Measurements from ENCODE around the gene DLL4.

The DLL4 gene

DNA sequence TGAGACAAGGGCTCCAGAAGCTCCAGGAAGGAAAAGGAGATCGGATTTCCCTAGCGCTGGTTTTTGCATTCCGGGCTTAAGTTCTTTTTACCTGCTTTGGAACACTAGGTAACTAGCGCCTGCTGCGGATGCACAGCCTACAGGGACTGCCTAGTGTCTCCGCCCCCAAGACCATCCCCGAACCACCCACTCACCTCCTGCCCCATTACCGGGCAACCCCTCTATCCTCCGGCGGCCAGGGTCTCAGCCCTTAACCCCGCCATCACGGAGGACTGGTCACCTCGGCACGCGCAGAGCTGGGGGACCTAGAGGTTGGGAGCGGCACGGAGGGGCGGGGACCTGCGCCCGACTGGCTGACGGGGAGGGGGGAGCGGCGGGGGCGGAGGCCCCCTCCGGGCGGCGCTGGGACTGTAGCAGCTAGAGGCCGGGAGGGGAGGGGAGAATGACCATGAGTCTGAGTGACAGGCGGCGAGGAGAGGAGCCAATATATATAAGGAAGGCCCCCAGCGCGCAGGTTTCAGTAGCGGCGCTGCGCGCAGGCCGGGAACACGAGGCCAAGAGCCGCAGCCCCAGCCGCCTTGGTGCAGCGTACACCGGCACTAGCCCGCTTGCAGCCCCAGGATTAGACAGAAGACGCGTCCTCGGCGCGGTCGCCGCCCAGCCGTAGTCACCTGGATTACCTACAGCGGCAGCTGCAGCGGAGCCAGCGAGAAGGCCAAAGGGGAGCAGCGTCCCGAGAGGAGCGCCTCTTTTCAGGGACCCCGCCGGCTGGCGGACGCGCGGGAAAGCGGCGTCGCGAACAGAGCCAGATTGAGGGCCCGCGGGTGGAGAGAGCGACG is at the start of gene DLL4:
Gene DLL4, plus strand, starts transcription at position 520 of the 839 bp plus-strand sequence. CDS start 329 bp downstream, outside the sequence.
- DNase-seq: peak; percentile 46

DNA sequence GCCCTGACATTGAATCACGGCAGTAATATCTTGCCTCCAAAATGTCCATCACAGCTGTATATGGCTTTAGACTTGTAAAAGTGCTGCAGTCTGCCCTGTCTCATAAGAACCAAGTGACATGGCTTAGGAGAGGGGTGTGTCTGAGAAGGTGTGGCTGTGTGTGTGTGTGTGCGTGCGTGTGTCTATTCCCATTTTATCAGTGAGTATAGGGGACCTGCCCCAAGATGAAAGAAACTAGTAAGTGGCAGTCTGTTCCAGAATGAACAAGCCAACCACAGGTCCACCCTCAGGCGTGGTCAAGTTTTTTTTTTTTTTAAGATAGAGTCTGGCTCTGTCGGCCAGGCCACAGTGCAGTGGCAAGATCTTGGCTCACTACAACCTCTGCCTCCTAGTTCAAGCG is 49.5 kb upstream of the DLL4 start:
- no peak for DNase-seq

DNA sequence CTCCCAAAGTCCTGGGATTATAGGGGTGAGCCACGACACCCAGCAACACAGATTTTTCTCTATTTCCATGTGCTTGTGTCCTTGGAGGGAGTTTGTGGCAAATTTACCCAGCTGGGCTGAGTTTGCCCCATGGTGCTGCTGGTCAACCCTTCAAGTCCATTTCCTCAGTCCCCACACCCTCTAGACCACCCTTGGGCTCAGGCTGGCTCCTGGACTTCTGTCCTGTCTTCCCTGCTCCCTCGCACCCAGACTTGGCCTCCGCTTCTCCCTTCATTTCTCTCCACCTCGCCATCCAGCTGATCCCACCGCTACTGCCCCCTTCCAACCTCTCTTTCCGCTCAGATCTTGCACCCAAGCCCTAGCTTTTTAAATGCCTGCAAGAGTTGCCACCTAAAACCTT is 47.8 kb upstream of the DLL4 start:
- no peak for DNase-seq

DNA sequence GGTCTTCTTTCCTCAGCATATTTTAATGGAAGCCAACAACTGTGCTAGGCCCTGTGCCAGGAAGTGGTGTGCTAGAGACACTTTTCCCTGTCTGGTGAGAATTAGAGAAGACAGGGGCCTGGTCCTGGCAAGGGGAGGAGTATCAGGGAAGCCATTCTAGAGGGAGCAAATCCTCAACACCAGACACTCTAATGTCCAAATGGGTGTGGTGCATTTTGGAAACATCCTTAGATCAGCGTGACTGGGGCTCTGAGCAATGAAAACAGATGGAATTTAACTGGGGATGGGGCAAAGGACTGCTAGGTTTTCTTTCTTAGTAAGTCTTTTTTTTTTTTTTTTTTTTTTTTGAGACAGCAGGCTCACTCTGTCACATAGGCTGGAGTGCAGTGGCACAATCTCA is 42.6 kb upstream of the DLL4 start:
- DNase-seq: no peak

DNA sequence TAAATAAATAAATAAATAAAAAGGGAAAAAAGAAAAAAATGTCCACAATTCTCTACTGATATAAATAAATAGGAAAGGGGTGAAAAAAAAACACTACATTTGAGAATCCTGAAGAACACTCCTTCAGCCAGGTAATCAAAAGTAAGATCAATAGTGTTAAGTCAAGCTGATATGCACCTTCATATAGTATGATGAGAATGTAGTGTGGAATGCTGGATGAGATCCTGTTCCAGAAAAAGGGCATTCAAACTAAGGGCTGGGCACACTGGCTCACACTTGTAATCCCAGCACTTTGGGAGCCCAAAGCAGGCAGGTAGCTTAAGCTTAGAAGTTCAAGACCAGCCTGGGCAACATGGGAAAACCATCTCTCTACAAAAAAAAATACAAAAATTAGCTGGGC is 40.0 kb upstream of the DLL4 start:
- no peak for DNase-seq

DNA sequence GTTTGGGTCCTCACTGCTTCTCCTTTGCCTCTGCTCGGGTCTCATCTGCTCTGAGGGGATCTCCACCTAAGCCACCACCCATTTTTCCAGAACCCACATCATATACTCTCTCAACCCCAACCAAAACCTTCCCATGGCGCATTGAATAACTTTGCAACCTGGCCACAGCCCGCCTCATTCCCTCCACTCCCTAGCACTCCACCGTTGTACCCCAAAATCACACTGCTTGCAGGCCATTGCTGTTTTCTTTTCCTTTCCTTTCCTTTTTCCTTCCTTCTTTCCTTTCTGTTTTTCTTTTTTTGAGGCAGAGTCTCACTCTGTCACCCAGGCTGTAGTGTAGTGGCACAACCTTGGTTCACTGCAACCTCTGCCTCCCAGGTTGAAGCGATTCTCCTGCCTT is 38.0 kb upstream of the DLL4 start:
- no peak for DNase-seq

DNA sequence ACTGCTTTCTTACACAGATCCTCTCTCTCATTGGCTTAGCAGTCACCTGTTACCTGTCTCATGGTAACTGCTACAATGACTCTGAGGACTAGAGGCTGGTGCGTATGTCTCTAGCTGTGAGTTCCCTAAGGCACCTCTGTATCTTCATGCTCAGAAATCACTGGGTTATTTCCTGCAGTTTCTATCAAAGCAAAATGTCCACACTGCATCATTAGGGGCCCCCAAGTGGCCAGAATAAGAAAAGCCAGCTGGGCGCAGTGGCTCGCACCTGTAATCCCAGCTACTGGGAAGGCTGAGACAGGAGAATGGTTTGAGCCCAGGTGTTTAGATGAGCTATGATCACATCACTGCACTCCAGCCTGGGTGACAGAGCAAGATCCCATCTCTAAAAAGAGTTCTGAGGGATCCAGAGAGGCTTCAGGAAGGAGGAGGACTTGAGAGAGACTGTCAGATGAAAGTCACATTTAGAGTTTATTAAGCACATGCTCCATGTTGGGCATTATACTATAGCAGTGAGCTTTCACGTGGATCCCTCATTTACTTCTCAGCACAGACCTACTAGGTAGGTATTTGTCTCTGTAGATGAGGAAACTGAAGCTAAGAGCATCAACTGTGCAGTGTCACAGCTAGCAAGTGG is 37.2 kb upstream of the DLL4 start:
- DNase-seq: peak; percentile 31

DNA sequence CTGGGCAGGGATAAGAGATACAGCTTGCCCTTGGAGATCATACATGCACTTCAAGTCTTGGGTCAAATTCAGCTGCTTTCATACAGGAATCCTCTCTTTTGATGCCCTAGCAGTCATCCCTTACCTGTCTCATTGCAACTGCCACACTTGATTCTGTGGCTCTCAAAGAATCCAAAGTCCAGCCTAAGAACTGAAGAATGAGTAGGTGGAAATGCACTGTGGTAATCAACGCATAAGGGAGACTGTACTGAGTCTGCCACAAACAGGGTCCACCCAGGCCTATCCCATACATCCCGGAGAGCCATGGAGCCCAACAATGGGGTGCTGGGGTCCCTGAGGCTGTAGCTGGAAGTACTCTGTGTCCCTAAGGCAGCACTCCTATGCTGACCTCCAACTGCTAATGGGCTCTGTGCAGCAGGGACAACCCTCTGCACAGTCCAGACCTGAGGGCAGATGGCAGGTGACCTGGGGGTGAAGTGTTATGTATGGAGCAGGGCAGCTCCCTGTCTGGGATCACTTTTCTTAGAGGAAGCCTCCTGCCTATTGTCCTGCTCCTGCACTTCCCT is 36.6 kb upstream of the DLL4 start:
- DNase-seq: no peak

DNA sequence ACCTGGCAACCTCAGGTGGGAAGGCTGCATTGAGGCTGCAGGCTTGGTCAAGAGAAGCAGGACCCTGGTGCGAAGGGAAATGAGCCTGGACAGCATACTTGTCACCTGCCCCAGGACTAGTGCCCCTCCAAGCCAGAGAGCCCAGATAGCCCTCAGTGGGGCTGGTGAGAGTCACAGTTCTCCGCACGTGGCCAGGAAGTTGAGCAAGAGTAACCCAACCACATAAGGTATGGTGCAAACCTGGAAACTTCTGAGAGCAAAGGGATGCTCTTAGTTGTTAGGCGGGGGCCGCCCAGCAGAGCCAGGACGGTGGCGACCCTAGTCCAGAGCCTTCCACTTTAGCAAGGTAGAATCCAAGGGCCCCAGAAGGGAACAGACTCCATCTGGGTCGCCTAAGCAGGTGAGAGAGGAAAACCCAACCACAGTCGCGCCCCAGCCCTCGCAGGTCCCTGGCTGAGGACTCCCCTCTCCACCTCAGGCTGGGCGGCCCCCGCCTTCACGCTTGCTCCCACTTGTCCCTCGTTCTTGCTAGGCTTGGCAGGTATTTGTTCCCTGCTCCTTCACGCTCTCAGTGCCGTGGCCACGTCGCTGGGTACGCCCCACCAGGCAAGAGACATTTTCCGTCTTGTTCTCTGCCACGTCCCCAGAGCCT is 36.0 kb upstream of the DLL4 start:
- no peak for DNase-seq

DNA sequence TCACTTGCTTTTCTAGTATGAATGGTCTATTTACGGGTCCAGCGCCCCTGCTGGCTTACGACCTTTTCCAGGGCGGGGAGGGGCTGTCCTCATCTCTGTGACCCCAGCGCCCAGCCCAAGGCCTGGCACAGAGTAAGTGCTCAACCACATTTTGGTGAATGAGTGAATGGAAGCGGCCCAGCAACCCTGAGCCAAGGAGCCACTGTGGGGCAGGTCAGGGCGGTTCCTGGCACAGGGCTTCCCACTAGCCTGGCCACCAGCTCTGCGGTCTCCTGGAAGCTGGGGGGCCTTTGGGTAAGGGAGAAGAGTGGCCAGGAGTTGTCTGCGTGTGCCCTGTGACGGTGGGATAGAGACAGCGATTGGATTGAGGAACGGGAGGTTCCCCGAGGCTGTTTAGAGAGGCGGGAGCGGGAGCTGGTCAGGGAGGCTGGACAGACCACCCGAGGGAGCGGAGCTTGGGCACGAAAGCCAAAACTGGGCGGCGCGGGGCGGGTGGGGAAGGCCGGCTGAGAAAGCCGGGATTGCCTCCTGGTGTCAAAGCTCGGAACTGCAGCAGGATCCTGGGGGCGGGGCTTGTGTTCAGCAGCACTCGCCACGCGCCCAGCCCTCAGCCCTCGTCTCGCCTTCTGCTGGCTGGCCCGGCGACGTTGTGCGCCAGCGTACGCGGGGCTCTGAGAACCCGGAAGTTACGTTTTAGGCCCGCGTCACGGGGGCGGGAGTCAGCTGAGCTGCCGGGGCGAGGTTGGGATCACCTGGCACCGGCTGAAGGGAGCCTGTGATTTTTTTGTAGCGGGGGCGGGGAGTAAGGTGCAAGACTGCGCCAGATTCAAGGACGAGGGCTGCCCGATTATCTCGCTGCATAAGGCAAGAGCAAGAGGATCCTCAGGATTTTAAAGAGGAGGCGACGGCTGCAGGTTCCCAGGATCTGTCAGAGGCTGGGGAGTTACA is 35.1 kb upstream of the DLL4 start, which contains the start of gene VPS18:
Gene VPS18, plus strand, starts transcription at position 718 of the 948 bp plus-strand sequence. CDS start 319 bp downstream, outside the sequence.
- DNase-seq: peak; percentile 99

DNA sequence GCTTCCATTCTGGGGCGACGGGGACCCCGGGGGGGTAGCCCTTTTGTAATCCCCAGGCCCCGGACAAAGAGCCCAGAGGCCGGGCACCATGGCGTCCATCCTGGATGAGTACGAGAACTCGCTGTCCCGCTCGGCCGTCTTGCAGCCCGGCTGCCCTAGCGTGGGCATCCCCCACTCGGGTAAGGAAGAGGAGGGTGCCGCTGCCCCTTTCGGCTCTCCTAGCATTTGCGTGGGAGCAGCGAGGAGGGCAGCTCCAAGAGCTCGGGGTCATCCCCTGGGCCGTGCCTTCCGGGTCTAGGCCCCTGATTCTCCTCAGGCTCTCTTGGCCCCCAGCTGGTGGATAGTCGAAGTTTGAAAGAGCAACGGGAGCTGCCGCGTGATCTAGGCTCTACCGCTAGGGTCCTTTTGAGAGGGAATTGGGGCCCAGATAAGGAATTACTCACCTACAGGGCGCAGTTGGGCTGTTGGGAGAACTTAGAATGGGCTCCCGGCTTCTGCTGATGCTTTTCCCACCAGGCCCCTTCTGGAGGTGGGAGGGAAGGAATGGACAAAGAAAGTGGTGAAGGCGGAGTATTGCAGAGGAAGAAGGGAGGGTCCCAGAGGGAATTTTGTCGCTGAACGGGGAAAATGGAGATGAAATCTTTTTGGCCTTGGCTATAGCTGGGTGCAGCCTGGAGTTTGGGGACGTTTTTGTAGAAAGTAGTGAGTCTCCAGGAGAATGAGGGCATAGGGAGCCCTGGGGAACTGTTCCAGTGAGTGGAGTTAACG is 34.3 kb upstream of the DLL4 start:
- DNase-seq: peak; percentile 56

DNA sequence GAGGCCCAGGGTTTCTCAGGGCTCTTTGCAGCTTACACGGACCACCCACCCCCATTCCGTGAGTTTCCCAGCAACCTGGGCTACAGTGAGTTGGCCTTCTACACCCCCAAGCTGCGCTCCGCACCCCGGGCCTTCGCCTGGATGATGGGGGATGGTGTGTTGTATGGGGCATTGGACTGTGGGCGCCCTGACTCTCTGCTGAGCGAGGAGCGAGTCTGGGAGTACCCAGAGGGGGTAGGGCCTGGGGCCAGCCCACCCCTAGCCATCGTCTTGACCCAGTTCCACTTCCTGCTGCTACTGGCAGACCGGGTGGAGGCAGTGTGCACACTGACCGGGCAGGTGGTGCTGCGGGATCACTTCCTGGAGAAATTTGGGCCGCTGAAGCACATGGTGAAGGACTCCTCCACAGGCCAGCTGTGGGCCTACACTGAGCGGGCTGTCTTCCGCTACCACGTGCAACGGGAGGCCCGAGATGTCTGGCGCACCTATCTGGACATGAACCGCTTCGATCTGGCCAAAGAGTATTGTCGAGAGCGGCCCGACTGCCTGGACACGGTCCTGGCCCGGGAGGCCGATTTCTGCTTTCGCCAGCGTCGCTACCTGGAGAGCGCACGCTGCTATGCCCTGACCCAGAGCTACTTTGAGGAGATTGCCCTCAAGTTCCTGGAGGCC is 29.5 kb upstream of the DLL4 start:
- no peak for DNase-seq

DNA sequence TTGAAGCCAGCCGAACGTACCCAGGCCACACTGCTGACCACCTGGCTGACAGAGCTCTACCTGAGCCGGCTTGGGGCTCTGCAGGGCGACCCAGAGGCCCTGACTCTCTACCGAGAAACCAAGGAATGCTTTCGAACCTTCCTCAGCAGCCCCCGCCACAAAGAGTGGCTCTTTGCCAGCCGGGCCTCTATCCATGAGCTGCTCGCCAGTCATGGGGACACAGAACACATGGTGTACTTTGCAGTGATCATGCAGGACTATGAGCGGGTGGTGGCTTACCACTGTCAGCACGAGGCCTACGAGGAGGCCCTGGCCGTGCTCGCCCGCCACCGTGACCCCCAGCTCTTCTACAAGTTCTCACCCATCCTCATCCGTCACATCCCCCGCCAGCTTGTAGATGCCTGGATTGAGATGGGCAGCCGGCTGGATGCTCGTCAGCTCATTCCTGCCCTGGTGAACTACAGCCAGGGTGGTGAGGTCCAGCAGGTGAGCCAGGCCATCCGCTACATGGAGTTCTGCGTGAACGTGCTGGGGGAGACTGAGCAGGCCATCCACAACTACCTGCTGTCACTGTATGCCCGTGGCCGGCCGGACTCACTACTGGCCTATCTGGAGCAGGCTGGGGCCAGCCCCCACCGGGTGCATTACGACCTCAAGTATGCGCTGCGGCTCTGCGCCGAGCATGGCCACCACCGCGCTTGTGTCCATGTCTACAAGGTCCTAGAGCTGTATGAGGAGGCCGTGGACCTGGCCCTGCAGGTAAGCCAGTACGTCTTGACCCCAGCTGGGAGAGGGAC is 28.7 kb upstream of the DLL4 start:
- no peak for DNase-seq

DNA sequence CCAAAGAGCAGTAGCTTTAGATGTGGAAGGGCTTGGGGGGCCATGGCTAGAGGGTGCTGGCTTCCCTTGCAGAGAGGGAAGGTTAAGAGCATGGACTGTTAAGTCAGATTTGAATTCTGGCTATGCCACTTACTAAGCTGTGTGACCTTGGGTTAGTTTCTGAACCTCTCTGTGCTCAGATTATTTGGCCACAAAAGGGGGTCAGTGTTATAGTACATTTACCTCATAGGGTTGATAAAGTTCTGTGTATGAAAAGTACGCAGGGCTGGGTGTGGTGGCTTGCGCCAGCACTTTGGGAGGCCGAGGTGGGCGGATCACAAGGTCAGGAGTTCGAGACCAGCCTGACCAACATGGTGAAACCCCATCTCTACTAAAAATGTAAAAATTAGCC is 28.1 kb upstream of the DLL4 start:
- DNase-seq: no peak

DNA sequence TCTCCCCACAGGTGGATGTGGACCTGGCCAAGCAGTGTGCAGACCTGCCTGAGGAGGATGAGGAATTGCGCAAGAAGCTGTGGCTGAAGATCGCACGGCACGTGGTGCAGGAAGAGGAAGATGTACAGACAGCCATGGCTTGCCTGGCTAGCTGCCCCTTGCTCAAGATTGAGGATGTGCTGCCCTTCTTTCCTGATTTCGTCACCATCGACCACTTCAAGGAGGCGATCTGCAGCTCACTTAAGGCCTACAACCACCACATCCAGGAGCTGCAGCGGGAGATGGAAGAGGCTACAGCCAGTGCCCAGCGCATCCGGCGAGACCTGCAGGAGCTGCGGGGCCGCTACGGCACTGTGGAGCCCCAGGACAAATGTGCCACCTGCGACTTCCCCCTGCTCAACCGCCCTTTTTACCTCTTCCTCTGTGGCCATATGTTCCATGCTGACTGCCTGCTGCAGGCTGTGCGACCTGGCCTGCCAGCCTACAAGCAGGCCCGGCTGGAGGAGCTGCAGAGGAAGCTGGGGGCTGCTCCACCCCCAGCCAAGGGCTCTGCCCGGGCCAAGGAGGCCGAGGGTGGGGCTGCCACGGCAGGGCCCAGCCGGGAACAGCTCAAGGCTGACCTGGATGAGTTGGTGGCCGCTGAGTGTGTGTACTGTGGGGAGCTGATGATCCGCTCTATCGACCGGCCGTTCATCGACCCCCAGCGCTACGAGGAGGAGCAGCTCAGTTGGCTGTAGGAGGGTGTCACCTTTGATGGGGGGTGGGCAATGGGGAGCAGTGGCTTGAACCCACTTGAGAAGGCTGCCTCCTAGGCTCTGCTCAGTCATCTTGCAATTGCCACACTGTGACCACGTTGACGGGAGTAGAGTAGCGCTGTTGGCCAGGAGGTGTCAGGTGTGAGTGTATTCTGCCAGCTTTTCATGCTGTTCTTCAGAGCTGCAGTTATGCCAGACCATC is 26.3 kb upstream of the DLL4 start:
- DNase-seq: no peak

DNA sequence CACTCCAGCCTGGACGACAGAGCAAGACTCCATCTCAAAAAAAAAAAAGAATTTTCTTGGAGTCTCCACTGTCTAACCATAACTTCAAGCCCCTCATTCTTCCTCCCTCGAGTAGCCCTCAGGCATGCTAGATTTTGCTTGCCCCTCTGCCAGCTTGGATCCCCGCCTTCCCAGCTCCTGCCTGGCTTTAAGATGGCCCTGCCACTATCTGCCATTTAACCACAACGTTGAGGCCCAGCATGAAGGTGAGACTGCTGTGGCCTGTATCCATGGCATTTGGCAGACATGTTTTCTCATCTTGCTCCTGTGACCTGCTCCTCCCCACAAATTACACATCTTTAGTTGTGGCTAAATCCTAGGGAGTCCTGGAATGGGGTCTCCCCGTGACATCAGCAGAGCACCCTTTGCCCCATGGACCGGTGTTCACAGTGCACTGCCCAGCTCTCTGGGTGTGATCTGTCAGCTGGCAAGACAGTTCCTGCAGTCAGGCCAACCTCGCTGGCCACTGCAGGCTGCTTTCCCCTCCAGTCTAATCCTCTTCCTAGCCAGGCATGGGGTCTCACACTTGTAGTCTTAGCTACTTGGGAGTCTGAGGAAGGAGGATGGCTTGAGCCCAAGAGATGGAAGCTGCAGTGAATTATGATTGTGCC is 24.5 kb upstream of the DLL4 start:
- no peak for DNase-seq

DNA sequence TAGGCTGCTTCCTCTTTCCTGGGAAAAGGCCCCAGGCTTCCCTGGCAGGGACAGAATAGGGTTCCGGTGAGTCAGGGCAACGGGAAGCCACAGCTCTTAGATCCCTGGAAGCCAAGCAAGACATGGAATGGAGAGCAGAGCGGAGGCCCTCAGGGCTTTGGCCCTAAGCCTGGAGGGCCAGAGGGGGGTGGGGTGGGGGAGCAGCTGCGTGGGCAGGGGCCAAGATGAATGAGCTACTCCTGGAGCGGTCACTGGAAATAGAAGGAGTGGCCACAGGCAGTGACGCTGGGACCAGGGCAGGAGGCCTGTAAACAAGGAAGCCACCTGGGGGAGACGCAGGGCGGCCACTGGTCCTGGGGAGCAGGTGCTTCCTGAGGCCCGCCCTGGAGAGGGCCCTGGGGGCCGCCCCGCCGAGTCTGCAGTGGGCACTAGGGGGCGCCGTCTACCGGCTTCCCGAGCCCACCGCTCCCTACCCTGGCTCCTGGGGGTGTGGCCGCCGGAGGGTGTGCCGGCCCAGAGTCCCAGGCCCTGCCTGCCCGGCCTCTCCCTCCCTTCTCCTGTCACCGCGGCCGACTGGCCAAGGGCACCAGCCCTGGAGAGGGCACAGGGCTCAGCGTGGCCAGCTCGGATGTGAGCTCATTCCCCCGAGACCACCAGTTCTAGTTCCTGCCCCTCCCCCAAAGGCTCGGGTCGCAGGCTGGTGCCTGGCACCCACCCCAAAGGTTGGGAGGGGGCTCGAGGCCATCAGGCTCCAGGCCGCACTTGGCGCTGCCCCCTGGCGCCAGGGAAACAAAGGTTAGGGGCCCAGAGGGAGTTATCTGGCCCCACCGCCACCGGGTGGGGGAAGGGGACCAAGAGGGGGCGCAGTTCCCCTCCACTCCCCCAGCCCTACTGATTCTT is 22.8 kb upstream of the DLL4 start:
- peak; percentile 80 for DNase-seq

Measured in activated CD8-positive, alpha-beta memory T cell treated with anti-CD3 and anti-CD28 coated beads, Interleukin-2, amount 50 U/mL, for 4 hours (primary cell).